DND-41 (cell line): ENCODE measurements around the gene PPP2R2B.

ENCODE experiments used
- ATAC-seq: fragments of 200-7000 bp; cut with Tn5 transposase; 3 replicates; pipeline ENCODE4 v1.9.1; 2021; ENCODE audit warnings: low read depth; ENCODE audit not compliant: insufficient read depth
- DNase-seq: peaks from one replicate; pipeline ENCODE4 v3.0.0-alpha.2; 2020
- H2AFZ ChIP-seq: 2 replicates; pipeline ENCODE4 v1.6.0; 2012; ENCODE audit warnings: low read depth, low read length
- H3K27ac ChIP-seq: 2 replicates; pipeline ENCODE4 v1.5.1; 2012; ENCODE audit warnings: low read length, inconsistent platforms
- H3K27me3 ChIP-seq: fragments of 200-600 bp; sonication (generic); 2 replicates; pipeline ENCODE4 v1.6.0; 2012; ENCODE audit warnings: low read length, mild to moderate bottlenecking, inconsistent platforms; ENCODE audit not compliant: insufficient read depth, poor library complexity
- H3K36me3 ChIP-seq: 2 replicates; pipeline ENCODE4 v1.5.1; 2012; ENCODE audit warnings: low read length, inconsistent platforms; ENCODE audit not compliant: insufficient read depth
- H3K4me1 ChIP-seq: 2 replicates; pipeline ENCODE4 v1.5.1; 2012; ENCODE audit warnings: mild to moderate bottlenecking, low read length; ENCODE audit not compliant: insufficient read depth
- H3K4me2 ChIP-seq: 2 replicates; pipeline ENCODE4 v1.6.0; 2012; ENCODE audit warnings: mild to moderate bottlenecking, moderate library complexity, low read length, inconsistent platforms; ENCODE audit not compliant: insufficient read depth
- H3K4me3 ChIP-seq, 2 experiments: fragments of 200-600 bp in 1 of 2; shearing (Covaris generic) in 1 of 2; 2 replicates each; pipeline ENCODE4 v1.5.1; 2012 to 2016; ENCODE audit warnings: inconsistent platforms in 2 of 2, low read length in 2 of 2, mild to moderate bottlenecking in 2 of 2, low read depth in 1 of 2, moderate library complexity in 1 of 2
- H3K79me2 ChIP-seq: 2 replicates; pipeline ENCODE4 v1.6.0; 2012; ENCODE audit warnings: low read length, inconsistent platforms; ENCODE audit not compliant: insufficient read depth
- H3K9ac ChIP-seq: 2 replicates; pipeline ENCODE4 v1.6.0; 2012; ENCODE audit warnings: low read depth, mild to moderate bottlenecking, inconsistent platforms, low read length, moderate library complexity
- H3K9me3 ChIP-seq: 2 replicates; pipeline ENCODE4 v1.5.1; 2012; ENCODE audit warnings: low read length, moderate library complexity, mild to moderate bottlenecking, inconsistent platforms; ENCODE audit not compliant: insufficient read depth, severe bottlenecking
- H4K20me1 ChIP-seq: 2 replicates; pipeline ENCODE4 v1.6.0; 2012; ENCODE audit warnings: low read length; ENCODE audit not compliant: insufficient read depth
- CTCF ChIP-seq: IDR thresholded peaks from 2 replicates; pipeline ENCODE4 v1.5.1; 2012; ENCODE audit warnings: borderline replicate concordance, low read length, moderate library complexity, mild to moderate bottlenecking; ENCODE audit not compliant: poor library complexity, severe bottlenecking; ENCODE audit errors: extremely low read depth
- EZH2 ChIP-seq: IDR thresholded peaks from 3 replicates; pipeline ENCODE4 v1.6.1; 2012; ENCODE audit warnings: borderline replicate concordance, low read depth, mild to moderate bottlenecking, moderate library complexity, low read length, inconsistent platforms; ENCODE audit not compliant: severe bottlenecking

The PPP2R2B gene

DNA sequence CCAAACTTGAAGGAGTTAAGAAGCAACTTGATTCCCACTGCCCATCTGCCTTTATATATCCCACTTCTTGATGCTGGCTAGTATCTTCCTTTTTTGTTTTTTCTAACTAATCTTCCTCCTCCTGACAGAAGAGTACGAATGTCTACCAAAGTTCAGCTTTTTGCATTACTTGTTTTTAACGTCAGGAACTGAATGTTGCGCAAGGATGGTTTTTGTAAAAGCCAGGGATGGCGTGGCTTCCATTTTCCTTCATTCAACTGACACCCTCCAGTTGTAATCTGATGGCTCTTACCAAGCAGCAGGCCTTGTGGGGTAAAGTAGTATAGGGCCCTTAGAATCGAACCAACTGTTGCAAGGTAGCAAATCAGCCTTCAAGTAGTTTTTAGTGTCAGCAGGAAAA, 291.8 kb downstream of the PPP2R2B start:
- H3K27me3 ChIP-seq = peaks cover 21% of the 10 kb centered on the region
- no peaks in the 10 kb centered on the region for H3K79me2 ChIP-seq
- no peak overlapping the region for H3K4me3 ChIP-seq
- H3K4me2 ChIP-seq = no peak overlapping the region
- no peak overlapping the region for H3K9ac ChIP-seq
- ATAC-seq (no peak), DNase-seq (no peak)
- no peak overlapping the region for H3K27ac ChIP-seq
- no peaks in the 10 kb centered on the region for H3K9me3 ChIP-seq
- H3K36me3 ChIP-seq = no peaks in the 10 kb centered on the region
- H3K4me1 ChIP-seq = no peaks in the 10 kb centered on the region
- H2AFZ ChIP-seq = no peak overlapping the region
- no peaks in the 10 kb centered on the region for H4K20me1 ChIP-seq
- TF ChIP-seq EZH2 (no peak), CTCF (no peak)

DNA sequence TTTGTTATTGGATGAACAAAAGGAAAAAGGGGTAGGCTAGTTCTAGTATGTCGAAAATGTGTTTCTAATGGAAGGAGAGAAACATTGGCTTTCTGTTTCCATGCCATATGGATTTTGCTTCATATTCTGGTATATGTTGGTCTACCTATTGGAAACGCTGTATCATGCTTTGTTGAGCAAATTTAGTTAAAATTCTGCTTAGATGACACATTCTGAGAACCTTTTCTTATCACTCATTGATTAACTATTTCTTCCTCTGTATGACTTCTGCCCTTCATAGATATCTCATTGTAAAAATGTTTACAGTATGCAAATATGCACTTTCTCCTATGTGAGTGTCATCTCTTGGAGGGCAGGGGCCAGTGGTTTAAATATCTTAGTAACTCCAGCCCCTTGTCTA, 293.8 kb downstream of the PPP2R2B start:
- Histone ChIP-seq H3K9me3 (no peaks in the 10 kb centered on the region), H4K20me1 (no peaks in the 10 kb centered on the region), H3K27ac (no peak overlapping the region), H3K27me3 (peaks cover 21% of the 10 kb centered on the region), H3K9ac (no peak overlapping the region), H3K4me2 (no peak overlapping the region), H3K36me3 (no peaks in the 10 kb centered on the region), H3K79me2 (no peaks in the 10 kb centered on the region), H2AFZ (no peak overlapping the region), H3K4me1 (no peaks in the 10 kb centered on the region), H3K4me3 (no peak overlapping the region)
- DNase-seq = no peak
- no peak for TF ChIP-seq EZH2
- no peak for TF ChIP-seq CTCF
- ATAC-seq = no peak

- TF ChIP-seq EZH2 = no peak
- no peak for TF ChIP-seq CTCF
- Histone ChIP-seq H3K27ac (no peak overlapping the region), H3K4me1 (no peaks in the 10 kb centered on the region), H3K36me3 (no peaks in the 10 kb centered on the region), H4K20me1 (no peaks in the 10 kb centered on the region), H3K27me3 (peaks cover 8% of the 10 kb centered on the region), H3K9me3 (no peaks in the 10 kb centered on the region), H3K9ac (no peak overlapping the region), H3K4me2 (no peak overlapping the region), H3K79me2 (no peaks in the 10 kb centered on the region), H3K4me3 (no peak overlapping the region), H2AFZ (no peak overlapping the region)
- no peak for DNase-seq
- ATAC-seq = no peak
Measured at GRCh38 chr5:146582051-146582596, 296.4 kb downstream of the PPP2R2B start.

DNA sequence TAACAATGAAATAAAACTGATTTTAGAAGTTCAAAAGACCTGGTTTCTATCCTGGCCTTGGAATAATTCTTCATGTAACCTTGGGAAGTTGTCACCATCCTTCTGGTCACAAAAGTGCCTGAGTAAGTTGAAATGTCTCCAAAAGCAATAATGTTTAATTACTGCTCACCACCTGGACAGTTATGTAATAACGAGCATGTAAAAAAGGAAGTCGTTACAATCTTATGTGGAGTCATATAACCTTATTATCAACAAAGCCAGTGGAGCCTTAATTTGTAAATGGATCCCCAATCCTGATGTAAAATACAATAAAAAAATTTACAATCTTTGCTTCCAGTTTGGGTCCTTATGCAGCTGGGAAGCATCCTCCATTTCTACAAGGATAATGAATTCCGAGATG, 298.3 kb downstream of the PPP2R2B start:
- Histone ChIP-seq H3K4me2 (no peak overlapping the region), H3K27me3 (no peaks in the 10 kb centered on the region), H3K4me3 (no peak overlapping the region), H3K36me3 (no peaks in the 10 kb centered on the region), H3K27ac (no peak overlapping the region), H3K79me2 (no peaks in the 10 kb centered on the region), H4K20me1 (no peaks in the 10 kb centered on the region), H3K9ac (no peak overlapping the region), H3K4me1 (no peaks in the 10 kb centered on the region), H2AFZ (no peak overlapping the region), H3K9me3 (peaks cover 4% of the 10 kb centered on the region)
- no peak for DNase-seq
- no peak for ATAC-seq
- TF ChIP-seq CTCF = no peak
- no peak for TF ChIP-seq EZH2
